ENCODE measurements around the gene SNAP91.
"Not testable (repeated sequence)": the region's sequence is repeated elsewhere in the genome, so short reads cannot be mapped to it uniquely, and the experiment has no call there.

The SNAP91 gene

GRCh38 chr6:83756565-83756964 lies 47.7 kb upstream of the SNAP91 start:
- H3K4me3 ChIP-seq (ENCODE audit: low read depth, low read length, poor library complexity, severe bottlenecking) = no peak overlapping the region
- no peak for TF ChIP-seq CTCF (IDR thresholded peaks at IDR 0.05; ENCODE audit: low read length)
- no peak for TF ChIP-seq EZH2 (IDR thresholded peaks at IDR 0.05; ENCODE audit: borderline replicate concordance, low read length)

GRCh38 chr6:83752375-83752774 lies 43.5 kb upstream of the SNAP91 start:
- H3K27me3 ChIP-seq (ENCODE audit: insufficient read depth, low read length); H4K20me1 ChIP-seq (ENCODE audit: insufficient read depth, low read length); H3K4me2 ChIP-seq (ENCODE audit: low read length); H3K9me2 ChIP-seq (ENCODE audit: low read depth, low read length); H3K36me3 ChIP-seq (ENCODE audit: insufficient read depth, low read length); H3K4me3 ChIP-seq (ENCODE audit: low read depth, low read length, poor library complexity, severe bottlenecking); H2AFZ ChIP-seq (ENCODE audit: low read length); H3K27ac ChIP-seq (ENCODE audit: low read depth, low read length, poor library complexity, severe bottlenecking); H3K79me2 ChIP-seq (ENCODE audit: insufficient read depth, low read length); H3F3A ChIP-seq (ENCODE audit: insufficient read depth, low read length); H3K9me3 ChIP-seq (ENCODE audit: low read length); H3K4me1 ChIP-seq (ENCODE audit: insufficient read depth, low read length, severe bottlenecking); H3K9ac ChIP-seq (ENCODE audit: low read length): not testable (repeated sequence)

More at GRCh38 chr6:83756565-83756964, 47.7 kb upstream of the SNAP91 start:
- no peak overlapping the region for H2AFZ ChIP-seq (ENCODE audit: low read length)
- peaks cover 3% of the 10 kb centered on the region; the same call in 1 of the 2 replicates for H3K9me3 ChIP-seq (ENCODE audit: low read length)
- no peaks in the 10 kb centered on the region for H3K27me3 ChIP-seq (ENCODE audit: insufficient read depth, low read length)
- no peaks in the 10 kb centered on the region for H3K4me1 ChIP-seq (ENCODE audit: insufficient read depth, low read length, severe bottlenecking)
- no peaks in the 10 kb centered on the region for H4K20me1 ChIP-seq (ENCODE audit: insufficient read depth, low read length)
- no peak overlapping the region for H3K4me2 ChIP-seq (ENCODE audit: low read length)
- H3K79me2 ChIP-seq (ENCODE audit: insufficient read depth, low read length) = no peaks in the 10 kb centered on the region
- H3K27ac ChIP-seq (ENCODE audit: low read depth, low read length, poor library complexity, severe bottlenecking) = no peak overlapping the region
- H3K9me2 ChIP-seq (ENCODE audit: low read depth, low read length) = no peaks in the 10 kb centered on the region
- no peaks in the 10 kb centered on the region for H3F3A ChIP-seq (ENCODE audit: insufficient read depth, low read length)
- no peak overlapping the region for H3K9ac ChIP-seq (ENCODE audit: low read length)
- no peaks in the 10 kb centered on the region for H3K36me3 ChIP-seq (ENCODE audit: insufficient read depth, low read length)

DNA sequence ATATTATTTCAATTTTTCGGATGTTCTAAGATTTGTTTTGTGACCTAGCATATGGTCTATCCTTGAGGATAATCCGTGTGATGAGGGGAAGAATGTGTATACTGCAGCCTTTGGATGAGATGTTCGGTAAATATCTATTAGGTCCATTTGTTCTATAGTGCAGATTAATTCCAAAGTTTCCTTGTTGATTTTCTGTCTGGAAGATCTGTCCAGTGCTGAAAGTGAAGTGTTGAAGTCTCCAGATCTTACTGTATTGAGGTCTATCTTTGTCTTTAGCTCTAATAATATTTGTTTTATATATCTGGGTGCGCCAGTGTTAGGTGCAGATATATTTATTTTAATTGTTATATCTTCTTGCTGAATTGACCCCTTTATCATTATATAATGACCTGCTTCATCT lies 32.2 kb upstream of the SNAP91 start:
- no peaks in the 10 kb centered on the region for H3K36me3 ChIP-seq (ENCODE audit: insufficient read depth, low read length)

More for the DNA sequence above, 32.2 kb upstream of the SNAP91 start:
- no peak overlapping the region for H3K27ac ChIP-seq (ENCODE audit: low read depth, low read length, poor library complexity, severe bottlenecking)
- H3K4me3 ChIP-seq (ENCODE audit: low read depth, low read length, poor library complexity, severe bottlenecking) = no peak overlapping the region
- H2AFZ ChIP-seq (ENCODE audit: low read length) = no peak overlapping the region
- no peak for TF ChIP-seq CTCF (IDR thresholded peaks at IDR 0.05; ENCODE audit: low read length)
- no peak for TF ChIP-seq EZH2 (IDR thresholded peaks at IDR 0.05; ENCODE audit: borderline replicate concordance, low read length)
- no peaks in the 10 kb centered on the region for H4K20me1 ChIP-seq (ENCODE audit: insufficient read depth, low read length)
- no peaks in the 10 kb centered on the region for H3K9me2 ChIP-seq (ENCODE audit: low read depth, low read length)
- H3K4me2 ChIP-seq (ENCODE audit: low read length) = no peak overlapping the region
- H3K9ac ChIP-seq (ENCODE audit: low read length) = no peak overlapping the region
- no peaks in the 10 kb centered on the region for H3K79me2 ChIP-seq (ENCODE audit: insufficient read depth, low read length)
- H3K4me1 ChIP-seq (ENCODE audit: insufficient read depth, low read length, severe bottlenecking) = no peaks in the 10 kb centered on the region
- H3F3A ChIP-seq (ENCODE audit: insufficient read depth, low read length) = no peaks in the 10 kb centered on the region
- H3K9me3 ChIP-seq (ENCODE audit: low read length) = no peaks in the 10 kb centered on the region
- no peaks in the 10 kb centered on the region for H3K27me3 ChIP-seq (ENCODE audit: insufficient read depth, low read length)

All from OCI-LY1 (cell line).